WTC11 (cell line): ENCODE results near the gene PRAME. TPM values are rescaled to one million over a fixed set of nuclear protein-coding genes. Genes with fewer than 3 reads are reported as not detected.

Experiments used
- ATAC-seq: fragments of 200-7000 bp; cut with Tn5 transposase; 2 replicates; pipeline ENCODE4 v1.10.0; 2021; ENCODE audit warnings: mild to moderate bottlenecking, moderate library complexity
- CTCF ChIA-PET: fragments of 300-600 bp; sonication (Branson Sonifier 250); formaldehyde crosslinking; loops from one replicate; lab custom pipeline; 2021; ENCODE audit warnings: antibody characterized with exemption; lab: Charles Lee
- POLR2A ChIA-PET: fragments of 350-600 bp; sonication (Branson Sonifier 250); formaldehyde crosslinking; loops from one replicate; lab custom pipeline; 2021; ENCODE audit warnings: antibody characterized with exemption; lab: Charles Lee
- DNase-seq: peaks from one replicate; pipeline ENCODE4 v3.0.0; 2021; ENCODE audit warnings: low spot score
- H3K27ac Mint-ChIP-seq: 2 replicates; pipeline ENCODE4 v1.8.0; 2021; ENCODE audit warnings: mixed read lengths
- H3K27me3 Mint-ChIP-seq: 2 replicates; pipeline ENCODE4 v1.8.0; 2021; ENCODE audit warnings: low read depth, mild to moderate bottlenecking, moderate library complexity, mixed read lengths
- H3K36me3 Mint-ChIP-seq: 2 replicates; pipeline ENCODE4 v1.8.0; 2021; ENCODE audit warnings: mixed read lengths
- H3K4me1 Mint-ChIP-seq: 2 replicates; pipeline ENCODE4 v1.8.0; 2022; ENCODE audit warnings: mixed read lengths
- H3K4me3 Mint-ChIP-seq: 2 replicates; pipeline ENCODE4 v1.8.0; 2021; ENCODE audit warnings: mild to moderate bottlenecking, moderate library complexity, mixed read lengths
- H3K9me3 Mint-ChIP-seq: 2 replicates; pipeline ENCODE4 v1.8.0; 2021; ENCODE audit warnings: mixed read lengths
- ELF4 ChIP-seq: sonication (generic); formaldehyde crosslinking; IDR thresholded peaks from 2 replicates; pipeline ENCODE4 v1.8.1; 2022; ENCODE audit warnings: low read depth, mild to moderate bottlenecking, moderate library complexity, missing genetic modification reagents
- FOXK1 ChIP-seq: sonication (generic); formaldehyde crosslinking; IDR thresholded peaks from 2 replicates; pipeline ENCODE4 v1.8.0; 2022; ENCODE audit warnings: mild to moderate bottlenecking, moderate library complexity, missing genetic modification reagents
- GRHL2 ChIP-seq: fragments of 250-450 bp; sonication (Bioruptor Pico); IDR thresholded peaks from 2 replicates; pipeline ENCODE4 v1.8.0; 2022; ENCODE audit warnings: mild to moderate bottlenecking, moderate library complexity; ENCODE audit not compliant: insufficient replicate concordance, severe bottlenecking
- RELA ChIP-seq: sonication (generic); formaldehyde crosslinking; IDR thresholded peaks from 2 replicates; pipeline ENCODE4 v1.8.1; 2022; ENCODE audit warnings: missing genetic modification reagents, mild to moderate bottlenecking, borderline replicate concordance
- RORB ChIP-seq: fragments of 250-450 bp; sonication (Bioruptor Pico); IDR thresholded peaks from 2 replicates; pipeline ENCODE4 v1.9.0; 2021; ENCODE audit warnings: mild to moderate bottlenecking
- ZNF138 ChIP-seq: sonication (generic); formaldehyde crosslinking; conservative IDR thresholded peaks from 2 replicates; pipeline ENCODE4 v1.8.1; 2022; ENCODE audit warnings: mild to moderate bottlenecking, moderate library complexity, missing genetic modification reagents
- ZNF396 ChIP-seq: fragments of 250-450 bp; sonication (Bioruptor Pico); IDR thresholded peaks from 2 replicates; pipeline ENCODE4 v1.8.0; 2021; ENCODE audit warnings: mild to moderate bottlenecking, moderate library complexity, borderline replicate concordance
- ZNF423 ChIP-seq: fragments of 250-450 bp; sonication (Bioruptor Pico); IDR thresholded peaks from 2 replicates; pipeline ENCODE4 v2.1.2; 2022; ENCODE audit warnings: mild to moderate bottlenecking, moderate library complexity
- total RNA-seq: library from RNA; stranded (reverse); gene quantifications from 3 replicates; pipeline ENCODE4 v1.2.3, GENCODE V29; 2021
- TF ChIP-seq, protein P1 (sequence below): sonication (generic); formaldehyde crosslinking; conservative IDR thresholded peaks from 2 replicates; pipeline ENCODE4 v1.8.1; 2022; ENCODE audit warnings: mild to moderate bottlenecking, missing genetic modification reagents
- TF ChIP-seq, protein P2 (sequence below): sonication (generic); formaldehyde crosslinking; IDR thresholded peaks from 2 replicates; pipeline ENCODE4 v1.8.0; 2022; ENCODE audit warnings: mild to moderate bottlenecking, missing genetic modification reagents
- TF ChIP-seq, protein P3 (sequence below): sonication (generic); formaldehyde crosslinking; IDR thresholded peaks from 2 replicates; pipeline ENCODE4 v1.8.1; 2022; ENCODE audit warnings: low read depth, missing genetic modification reagents, borderline replicate concordance
- TF ChIP-seq, protein P4 (sequence below): sonication (generic); formaldehyde crosslinking; IDR thresholded peaks from 2 replicates; pipeline ENCODE4 v1.8.1; 2022; ENCODE audit warnings: low read depth, mild to moderate bottlenecking, moderate library complexity, missing genetic modification reagents, borderline replicate concordance
- TF ChIP-seq, protein P5 (sequence below): sonication (generic); formaldehyde crosslinking; IDR thresholded peaks from 2 replicates; pipeline ENCODE4 v1.8.0; 2023; ENCODE audit warnings: missing genetic modification reagents
- TF ChIP-seq, protein P6 (sequence below): fragments of 250-450 bp; sonication (Bioruptor Pico); IDR thresholded peaks from 2 replicates; pipeline ENCODE4 v1.9.0; 2021; ENCODE audit warnings: mild to moderate bottlenecking, borderline replicate concordance
- TF ChIP-seq, protein P7 (sequence below): sonication (generic); formaldehyde crosslinking; IDR thresholded peaks from 2 replicates; pipeline ENCODE4 v1.8.0; 2022; ENCODE audit warnings: mild to moderate bottlenecking, missing genetic modification reagents
- TF ChIP-seq, protein P8 (sequence below): sonication (generic); formaldehyde crosslinking; IDR thresholded peaks from 2 replicates; pipeline ENCODE4 v1.8.0; 2023; ENCODE audit warnings: mild to moderate bottlenecking, missing genetic modification reagents

The PRAME gene
- total RNA-seq, 1 experiment from 2014 or later: 1.5 TPM

DNA sequence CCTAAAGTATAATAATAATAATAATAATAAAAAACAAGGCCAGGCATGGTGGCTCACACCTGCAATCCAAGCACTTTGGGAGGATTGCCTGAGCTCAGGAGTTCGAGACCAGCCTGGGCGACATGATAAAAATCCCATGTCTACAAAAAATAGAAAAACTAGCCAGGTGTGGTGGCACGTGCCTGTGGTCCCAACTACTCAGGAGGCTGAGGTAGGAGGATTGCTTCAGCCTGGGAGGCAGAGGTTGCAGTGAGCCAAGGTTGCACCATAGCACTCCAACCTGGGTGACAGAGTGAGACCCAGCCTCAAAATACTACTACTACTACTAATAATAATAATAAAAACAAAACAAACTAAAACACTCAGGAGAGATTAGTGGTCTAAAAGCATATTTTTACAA, 23.4 kb downstream of the PRAME start:
- Mint-ChIP-seq H3K4me3 (no peak overlapping the region), H3K9me3 (peaks cover 7% of the 10 kb centered on the region), H3K4me1 (no peaks in the 10 kb centered on the region), H3K36me3 (no peaks in the 10 kb centered on the region), H3K27ac (no peak overlapping the region), H3K27me3 (peaks cover 86% of the 10 kb centered on the region)
- ATAC-seq (no peak), DNase-seq (no peak)
- ChIA-PET CTCF (no interaction called here), POLR2A (no interaction called here)
- TF ChIP-seq RORB (no peak), ZNF396 (CRISPR knock-in tag) (no peak), RELA (no peak)

DNA sequence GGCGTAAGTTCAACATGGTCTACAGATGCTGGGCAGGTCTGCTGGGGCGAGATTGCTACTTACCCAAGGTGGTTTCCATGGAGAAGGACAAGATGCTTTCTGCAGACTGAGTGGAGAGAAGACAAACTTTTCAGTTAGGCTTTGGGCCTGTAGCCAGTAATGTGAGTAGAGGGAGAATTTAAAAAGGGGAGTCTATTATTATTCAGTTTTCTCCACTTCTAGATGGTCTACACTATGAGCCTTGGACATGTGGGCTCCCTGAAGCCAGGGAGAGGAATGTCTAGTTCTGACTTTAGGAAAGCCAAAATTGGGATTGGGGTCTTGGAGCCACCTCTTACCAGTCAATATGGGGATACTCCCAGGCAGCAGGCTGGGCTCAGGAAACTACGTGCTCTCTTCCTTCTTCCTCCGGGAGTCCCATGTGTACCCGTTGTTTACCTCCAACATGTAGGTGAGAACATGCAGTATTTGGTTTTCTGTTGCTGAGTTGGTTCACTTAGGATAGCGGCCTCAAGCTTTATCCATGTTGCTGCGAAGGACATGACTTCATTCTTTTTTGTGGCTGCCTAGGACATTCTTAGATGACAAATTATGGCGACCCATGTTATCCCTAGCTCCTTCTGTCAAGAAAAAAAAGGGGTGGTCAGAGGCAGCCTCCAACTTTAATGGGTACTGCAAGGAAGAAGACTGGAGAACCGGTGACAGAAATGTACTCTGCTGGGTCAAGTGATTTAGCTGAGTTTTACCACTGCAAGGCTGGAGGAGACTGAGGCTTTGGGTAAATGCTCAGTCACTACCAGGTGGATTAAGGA, 24.3 kb downstream of the PRAME start:
- POLR2A ChIA-PET: no interaction called here
- H3K4me1 Mint-ChIP-seq: no peaks in the 10 kb centered on the region
- DNase-seq (no peak), ATAC-seq (no peak)
- TF ChIP-seq, protein P1, sequence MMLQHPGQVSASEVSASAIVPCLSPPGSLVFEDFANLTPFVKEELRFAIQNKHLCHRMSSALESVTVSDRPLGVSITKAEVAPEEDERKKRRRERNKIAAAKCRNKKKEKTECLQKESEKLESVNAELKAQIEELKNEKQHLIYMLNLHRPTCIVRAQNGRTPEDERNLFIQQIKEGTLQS: no peak
- TF ChIP-seq, protein P2, sequence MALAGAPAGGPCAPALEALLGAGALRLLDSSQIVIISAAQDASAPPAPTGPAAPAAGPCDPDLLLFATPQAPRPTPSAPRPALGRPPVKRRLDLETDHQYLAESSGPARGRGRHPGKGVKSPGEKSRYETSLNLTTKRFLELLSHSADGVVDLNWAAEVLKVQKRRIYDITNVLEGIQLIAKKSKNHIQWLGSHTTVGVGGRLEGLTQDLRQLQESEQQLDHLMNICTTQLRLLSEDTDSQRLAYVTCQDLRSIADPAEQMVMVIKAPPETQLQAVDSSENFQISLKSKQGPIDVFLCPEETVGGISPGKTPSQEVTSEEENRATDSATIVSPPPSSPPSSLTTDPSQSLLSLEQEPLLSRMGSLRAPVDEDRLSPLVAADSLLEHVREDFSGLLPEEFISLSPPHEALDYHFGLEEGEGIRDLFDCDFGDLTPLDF: no peak
- TF ChIP-seq, protein P3, sequence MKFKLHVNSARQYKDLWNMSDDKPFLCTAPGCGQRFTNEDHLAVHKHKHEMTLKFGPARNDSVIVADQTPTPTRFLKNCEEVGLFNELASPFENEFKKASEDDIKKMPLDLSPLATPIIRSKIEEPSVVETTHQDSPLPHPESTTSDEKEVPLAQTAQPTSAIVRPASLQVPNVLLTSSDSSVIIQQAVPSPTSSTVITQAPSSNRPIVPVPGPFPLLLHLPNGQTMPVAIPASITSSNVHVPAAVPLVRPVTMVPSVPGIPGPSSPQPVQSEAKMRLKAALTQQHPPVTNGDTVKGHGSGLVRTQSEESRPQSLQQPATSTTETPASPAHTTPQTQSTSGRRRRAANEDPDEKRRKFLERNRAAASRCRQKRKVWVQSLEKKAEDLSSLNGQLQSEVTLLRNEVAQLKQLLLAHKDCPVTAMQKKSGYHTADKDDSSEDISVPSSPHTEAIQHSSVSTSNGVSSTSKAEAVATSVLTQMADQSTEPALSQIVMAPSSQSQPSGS (CRISPR knock-in tag): no peak
- TF ChIP-seq GRHL2 (CRISPR knock-in tag): no peak
- no peak for TF ChIP-seq FOXK1 (CRISPR knock-in tag)
- no peak overlapping the region for H3K27ac Mint-ChIP-seq
- no peaks in the 10 kb centered on the region for H3K36me3 Mint-ChIP-seq
- 0 out of 2 replicates have a peak, but pooled peaks cover 3% of the 10 kb centered on the region for H3K9me3 Mint-ChIP-seq
- peaks cover 83% of the 10 kb centered on the region for H3K27me3 Mint-ChIP-seq
- CTCF ChIA-PET: no interaction called here
- H3K4me3 Mint-ChIP-seq: no peak overlapping the region

DNA sequence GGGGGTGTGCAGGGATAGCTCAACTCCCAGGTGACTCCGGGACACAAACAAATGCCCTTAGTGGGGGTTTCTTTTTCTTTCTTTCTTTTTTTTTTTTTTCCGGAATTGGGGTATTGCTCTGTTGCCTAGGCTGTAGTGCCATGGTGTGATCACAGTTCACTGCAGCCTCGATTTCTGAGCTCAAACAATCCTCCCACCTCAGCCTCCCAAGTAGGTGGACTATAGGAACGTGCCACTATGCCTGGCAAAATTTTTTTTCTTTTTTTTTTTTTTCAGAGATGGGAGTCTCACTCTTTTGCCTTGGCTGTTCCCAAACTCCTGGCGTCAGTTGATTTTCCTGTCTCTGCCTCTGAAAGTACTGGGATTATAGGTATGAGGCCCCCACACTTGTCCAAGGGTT, 25.2 kb downstream of the PRAME start:
- no peak overlapping the region for H3K27ac Mint-ChIP-seq
- H3K9me3 Mint-ChIP-seq: 0 out of 2 replicates have a peak, but pooled peaks cover 3% of the 10 kb centered on the region
- peaks cover 83% of the 10 kb centered on the region for H3K27me3 Mint-ChIP-seq
- POLR2A ChIA-PET: no interaction called here
- no peaks in the 10 kb centered on the region for H3K36me3 Mint-ChIP-seq
- H3K4me1 Mint-ChIP-seq: no peaks in the 10 kb centered on the region
- DNase-seq (no peak), ATAC-seq (no peak)
- CTCF ChIA-PET: no interaction called here
- H3K4me3 Mint-ChIP-seq: no peak overlapping the region
- TF ChIP-seq, protein P4, sequence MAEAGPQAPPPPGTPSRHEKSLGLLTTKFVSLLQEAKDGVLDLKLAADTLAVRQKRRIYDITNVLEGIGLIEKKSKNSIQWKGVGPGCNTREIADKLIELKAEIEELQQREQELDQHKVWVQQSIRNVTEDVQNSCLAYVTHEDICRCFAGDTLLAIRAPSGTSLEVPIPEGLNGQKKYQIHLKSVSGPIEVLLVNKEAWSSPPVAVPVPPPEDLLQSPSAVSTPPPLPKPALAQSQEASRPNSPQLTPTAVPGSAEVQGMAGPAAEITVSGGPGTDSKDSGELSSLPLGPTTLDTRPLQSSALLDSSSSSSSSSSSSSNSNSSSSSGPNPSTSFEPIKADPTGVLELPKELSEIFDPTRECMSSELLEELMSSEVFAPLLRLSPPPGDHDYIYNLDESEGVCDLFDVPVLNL (CRISPR knock-in tag): no peak
- TF ChIP-seq, protein P5, sequence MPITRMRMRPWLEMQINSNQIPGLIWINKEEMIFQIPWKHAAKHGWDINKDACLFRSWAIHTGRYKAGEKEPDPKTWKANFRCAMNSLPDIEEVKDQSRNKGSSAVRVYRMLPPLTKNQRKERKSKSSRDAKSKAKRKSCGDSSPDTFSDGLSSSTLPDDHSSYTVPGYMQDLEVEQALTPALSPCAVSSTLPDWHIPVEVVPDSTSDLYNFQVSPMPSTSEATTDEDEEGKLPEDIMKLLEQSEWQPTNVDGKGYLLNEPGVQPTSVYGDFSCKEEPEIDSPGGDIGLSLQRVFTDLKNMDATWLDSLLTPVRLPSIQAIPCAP: no peak
- TF ChIP-seq ELF4 (CRISPR knock-in tag) (no peak), ZNF138 (CRISPR knock-in tag) (no peak), ZNF423 (CRISPR knock-in tag) (no peak)
- TF ChIP-seq, protein P6, sequence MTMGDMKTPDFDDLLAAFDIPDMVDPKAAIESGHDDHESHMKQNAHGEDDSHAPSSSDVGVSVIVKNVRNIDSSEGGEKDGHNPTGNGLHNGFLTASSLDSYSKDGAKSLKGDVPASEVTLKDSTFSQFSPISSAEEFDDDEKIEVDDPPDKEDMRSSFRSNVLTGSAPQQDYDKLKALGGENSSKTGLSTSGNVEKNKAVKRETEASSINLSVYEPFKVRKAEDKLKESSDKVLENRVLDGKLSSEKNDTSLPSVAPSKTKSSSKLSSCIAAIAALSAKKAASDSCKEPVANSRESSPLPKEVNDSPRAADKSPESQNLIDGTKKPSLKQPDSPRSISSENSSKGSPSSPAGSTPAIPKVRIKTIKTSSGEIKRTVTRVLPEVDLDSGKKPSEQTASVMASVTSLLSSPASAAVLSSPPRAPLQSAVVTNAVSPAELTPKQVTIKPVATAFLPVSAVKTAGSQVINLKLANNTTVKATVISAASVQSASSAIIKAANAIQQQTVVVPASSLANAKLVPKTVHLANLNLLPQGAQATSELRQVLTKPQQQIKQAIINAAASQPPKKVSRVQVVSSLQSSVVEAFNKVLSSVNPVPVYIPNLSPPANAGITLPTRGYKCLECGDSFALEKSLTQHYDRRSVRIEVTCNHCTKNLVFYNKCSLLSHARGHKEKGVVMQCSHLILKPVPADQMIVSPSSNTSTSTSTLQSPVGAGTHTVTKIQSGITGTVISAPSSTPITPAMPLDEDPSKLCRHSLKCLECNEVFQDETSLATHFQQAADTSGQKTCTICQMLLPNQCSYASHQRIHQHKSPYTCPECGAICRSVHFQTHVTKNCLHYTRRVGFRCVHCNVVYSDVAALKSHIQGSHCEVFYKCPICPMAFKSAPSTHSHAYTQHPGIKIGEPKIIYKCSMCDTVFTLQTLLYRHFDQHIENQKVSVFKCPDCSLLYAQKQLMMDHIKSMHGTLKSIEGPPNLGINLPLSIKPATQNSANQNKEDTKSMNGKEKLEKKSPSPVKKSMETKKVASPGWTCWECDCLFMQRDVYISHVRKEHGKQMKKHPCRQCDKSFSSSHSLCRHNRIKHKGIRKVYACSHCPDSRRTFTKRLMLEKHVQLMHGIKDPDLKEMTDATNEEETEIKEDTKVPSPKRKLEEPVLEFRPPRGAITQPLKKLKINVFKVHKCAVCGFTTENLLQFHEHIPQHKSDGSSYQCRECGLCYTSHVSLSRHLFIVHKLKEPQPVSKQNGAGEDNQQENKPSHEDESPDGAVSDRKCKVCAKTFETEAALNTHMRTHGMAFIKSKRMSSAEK (CRISPR knock-in tag): no peak
- TF ChIP-seq, protein P7, sequence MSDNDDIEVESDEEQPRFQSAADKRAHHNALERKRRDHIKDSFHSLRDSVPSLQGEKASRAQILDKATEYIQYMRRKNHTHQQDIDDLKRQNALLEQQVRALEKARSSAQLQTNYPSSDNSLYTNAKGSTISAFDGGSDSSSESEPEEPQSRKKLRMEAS (CRISPR knock-in tag): no peak
- TF ChIP-seq, protein P8, sequence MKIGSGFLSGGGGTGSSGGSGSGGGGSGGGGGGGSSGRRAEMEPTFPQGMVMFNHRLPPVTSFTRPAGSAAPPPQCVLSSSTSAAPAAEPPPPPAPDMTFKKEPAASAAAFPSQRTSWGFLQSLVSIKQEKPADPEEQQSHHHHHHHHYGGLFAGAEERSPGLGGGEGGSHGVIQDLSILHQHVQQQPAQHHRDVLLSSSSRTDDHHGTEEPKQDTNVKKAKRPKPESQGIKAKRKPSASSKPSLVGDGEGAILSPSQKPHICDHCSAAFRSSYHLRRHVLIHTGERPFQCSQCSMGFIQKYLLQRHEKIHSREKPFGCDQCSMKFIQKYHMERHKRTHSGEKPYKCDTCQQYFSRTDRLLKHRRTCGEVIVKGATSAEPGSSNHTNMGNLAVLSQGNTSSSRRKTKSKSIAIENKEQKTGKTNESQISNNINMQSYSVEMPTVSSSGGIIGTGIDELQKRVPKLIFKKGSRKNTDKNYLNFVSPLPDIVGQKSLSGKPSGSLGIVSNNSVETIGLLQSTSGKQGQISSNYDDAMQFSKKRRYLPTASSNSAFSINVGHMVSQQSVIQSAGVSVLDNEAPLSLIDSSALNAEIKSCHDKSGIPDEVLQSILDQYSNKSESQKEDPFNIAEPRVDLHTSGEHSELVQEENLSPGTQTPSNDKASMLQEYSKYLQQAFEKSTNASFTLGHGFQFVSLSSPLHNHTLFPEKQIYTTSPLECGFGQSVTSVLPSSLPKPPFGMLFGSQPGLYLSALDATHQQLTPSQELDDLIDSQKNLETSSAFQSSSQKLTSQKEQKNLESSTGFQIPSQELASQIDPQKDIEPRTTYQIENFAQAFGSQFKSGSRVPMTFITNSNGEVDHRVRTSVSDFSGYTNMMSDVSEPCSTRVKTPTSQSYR (CRISPR knock-in tag): no peak
